ENCODE measurements around the gene KIF2C.
"Not testable (repeated sequence)": the region's sequence is repeated elsewhere in the genome, so short reads cannot be mapped to it uniquely, and the experiment has no call there.

The KIF2C gene

GRCh38 chr1:44720281-44720680, 19.4 kb upstream of the KIF2C start:
- DNase-seq, result no peak

- DNase-seq, result no peak
These were observed 17.9 kb upstream of the KIF2C start for GRCh38 chr1:44721485-44722361.

- DNase-seq, result no peak
These were observed 16.6 kb upstream of the KIF2C start for GRCh38 chr1:44723064-44723463.

- no peak for DNase-seq
These were observed 15.9 kb upstream of the KIF2C start for GRCh38 chr1:44723496-44724295.

- no peak for DNase-seq
These were observed 15.2 kb upstream of the KIF2C start for GRCh38 chr1:44724296-44724954.

GRCh38 chr1:44724955-44725698, 14.5 kb upstream of the KIF2C start:
- no peak for DNase-seq

- DNase-seq, result peak; percentile 85
These were observed 8.7 kb upstream of the KIF2C start, which contains the start of gene RNU5D-1 for GRCh38 chr1:44730741-44731512. TSS of gene RNU5D-1 (minus strand) at chr1:44731170.

GRCh38 chr1:44733365-44733764, 6.3 kb upstream of the KIF2C start:
- DNase-seq, result no peak

GRCh38 chr1:44733784-44734183, 5.9 kb upstream of the KIF2C start:
- no peak for DNase-seq

GRCh38 chr1:44735992-44736391, 3.6 kb upstream of the KIF2C start:
- no peak for DNase-seq

- not testable (repeated sequence) for DNase-seq
These were observed 707 bp upstream of the KIF2C start for GRCh38 chr1:44738953-44739306.

GRCh38 chr1:44740179-44740617, 561 bp downstream of the KIF2C start:
- no peak for DNase-seq

- no peak for DNase-seq
These were observed 3.6 kb downstream of the KIF2C start for GRCh38 chr1:44743211-44743610.

GRCh38 chr1:44747878-44748277, 8.2 kb downstream of the KIF2C start:
- no peak for DNase-seq

GRCh38 chr1:44757420-44757819, 17.8 kb downstream of the KIF2C start:
- no peak for DNase-seq

- DNase-seq, result no peak
These were observed 19.4 kb downstream of the KIF2C start for GRCh38 chr1:44759077-44759476.

GRCh38 chr1:44760876-44761275, 21.2 kb downstream of the KIF2C start:
- DNase-seq, result no peak

- not testable (repeated sequence) for DNase-seq
These were observed 26.8 kb downstream of the KIF2C start for GRCh38 chr1:44766421-44766820.

- DNase-seq, result peak; percentile 87
These were observed 35.7 kb downstream of the KIF2C start, which contains the start of gene RPS8 for GRCh38 chr1:44775078-44775929. TSS of gene RPS8 (plus strand) at chr1:44775540. CDS start at chr1:44775597, 57 bp downstream.

- DNase-seq, result no peak
These were observed 36.5 kb downstream of the KIF2C start for GRCh38 chr1:44775930-44776729.
